SH-SY5Y (cell line): ENCODE results near the gene CLDN3.

Experiments
- GATA2 ChIP-seq: IDR thresholded peaks from 2 replicates; pipeline ENCODE4 v1.6.1; 2011; ENCODE audit warnings: mild to moderate bottlenecking, low read depth, low read length
- GATA3 ChIP-seq: IDR thresholded peaks from 2 replicates; pipeline ENCODE4 v1.6.1; 2011; ENCODE audit warnings: low read depth, mild to moderate bottlenecking, low read length, moderate library complexity

GRCh38 chr7:73809467-73809951, 39.4 kb upstream of the CLDN3 start:
- TF ChIP-seq GATA3 (no peak), GATA2 (no peak)
